SK-N-SH treated with all-trans-retinoic acid at 6 μM for 48 hours (cell line): ENCODE results near the gene MFSD6.

Experiments
- ATAC-seq: fragments of 200-7000 bp; cut with Tn5 transposase; 3 replicates; pipeline ENCODE4 v1.9.1; 2020; ENCODE audit warnings: mild to moderate bottlenecking, moderate library complexity
- ARNTL ChIP-seq: fragments of 450-650 bp; formaldehyde crosslinking; IDR thresholded peaks from 2 replicates; pipeline ENCODE4 v1.5.0; 2020; ENCODE audit warnings: low read depth, mild to moderate bottlenecking, moderate library complexity, borderline replicate concordance
- BACH2 ChIP-seq: fragments of 250-450 bp; sonication (Bioruptor Pico); IDR thresholded peaks from 2 replicates; pipeline ENCODE4 v1.9.0; 2021; ENCODE audit warnings: mild to moderate bottlenecking, borderline replicate concordance
- CSDC2 ChIP-seq: fragments of 250-450 bp; sonication (Bioruptor Pico); IDR thresholded peaks from 2 replicates; pipeline ENCODE4 v1.5.0; 2020; ENCODE audit warnings: mild to moderate bottlenecking, moderate library complexity
- ESRRG ChIP-seq: fragments of 250-450 bp; sonication (Bioruptor Pico); IDR thresholded peaks from 2 replicates; pipeline ENCODE4 v1.6.1; 2021; ENCODE audit warnings: mild to moderate bottlenecking
- GLIS3 ChIP-seq: fragments of 250-450 bp; sonication (Bioruptor Pico); IDR thresholded peaks from 2 replicates; pipeline ENCODE4 v1.5.0; 2020; ENCODE audit warnings: mild to moderate bottlenecking, moderate library complexity
- ISL1 ChIP-seq: fragments of 250-450 bp; sonication (Bioruptor Pico); IDR thresholded peaks from 2 replicates; pipeline ENCODE4 v2.1.2; 2022; ENCODE audit warnings: mild to moderate bottlenecking, moderate library complexity
- OSR1 ChIP-seq: fragments of 250-450 bp; sonication (Bioruptor Pico); IDR thresholded peaks from 2 replicates; pipeline ENCODE4 v1.8.0; 2022; ENCODE audit warnings: moderate library complexity, mild to moderate bottlenecking, inconsistent platforms
- PPARA ChIP-seq: fragments of 250-450 bp; sonication (Bioruptor Pico); IDR thresholded peaks from 2 replicates; pipeline ENCODE4 v1.5.0; 2020; ENCODE audit warnings: mild to moderate bottlenecking, borderline replicate concordance
- SNAI2 ChIP-seq: fragments of 250-450 bp; sonication (Bioruptor Pico); IDR thresholded peaks from 2 replicates; pipeline ENCODE4 v1.5.0; 2020; ENCODE audit warnings: mild to moderate bottlenecking, moderate library complexity
- TOX ChIP-seq: fragments of 250-450 bp; sonication (Bioruptor Pico); IDR thresholded peaks from 2 replicates; pipeline ENCODE4 v1.8.0; 2021; ENCODE audit warnings: mild to moderate bottlenecking, moderate library complexity, borderline replicate concordance
- ZC3H10 ChIP-seq: fragments of 250-450 bp; sonication (Bioruptor Pico); IDR thresholded peaks from 2 replicates; pipeline ENCODE4 v1.5.1; 2021; ENCODE audit warnings: mild to moderate bottlenecking, moderate library complexity
- ZFP3 ChIP-seq: fragments of 250-450 bp; sonication (Bioruptor Pico); IDR thresholded peaks from 2 replicates; pipeline ENCODE4 v1.5.0; 2020; ENCODE audit warnings: mild to moderate bottlenecking, moderate library complexity
- ZFP30 ChIP-seq: fragments of 450-650 bp; formaldehyde crosslinking; IDR thresholded peaks from 2 replicates; pipeline ENCODE4 v1.5.0; 2022; ENCODE audit warnings: mild to moderate bottlenecking, moderate library complexity
- ZNF565 ChIP-seq: fragments of 450-650 bp; formaldehyde crosslinking; conservative IDR thresholded peaks from 2 replicates; pipeline ENCODE4 v1.5.0; 2020; ENCODE audit warnings: low read depth, mild to moderate bottlenecking, moderate library complexity
- ZNF70 ChIP-seq: fragments of 450-650 bp; formaldehyde crosslinking; IDR thresholded peaks from 2 replicates; pipeline ENCODE4 v1.5.0; 2020; ENCODE audit warnings: mild to moderate bottlenecking, moderate library complexity
- ZNF8 ChIP-seq: fragments of 450-650 bp; formaldehyde crosslinking; IDR thresholded peaks from 2 replicates; pipeline ENCODE4 v1.5.0; 2020; ENCODE audit warnings: mild to moderate bottlenecking, moderate library complexity
- TF ChIP-seq, protein P1 (sequence below): fragments of 250-450 bp; sonication (Bioruptor Pico); IDR thresholded peaks from 2 replicates; pipeline ENCODE4 v1.5.1; 2021; ENCODE audit warnings: mild to moderate bottlenecking, moderate library complexity
- TF ChIP-seq, protein P2 (sequence below): fragments of 250-450 bp; sonication (Bioruptor Pico); IDR thresholded peaks from 2 replicates; pipeline ENCODE4 v1.5.0; 2020; ENCODE audit warnings: mild to moderate bottlenecking, moderate library complexity
- TF ChIP-seq, protein P3 (sequence below): fragments of 250-450 bp; sonication (Bioruptor Pico); IDR thresholded peaks from 2 replicates; pipeline ENCODE4 v1.5.1; 2020; ENCODE audit warnings: low read depth, mild to moderate bottlenecking, moderate library complexity
- TF ChIP-seq, protein P4 (sequence below): fragments of 250-450 bp; sonication (Bioruptor Pico); IDR thresholded peaks from 2 replicates; pipeline ENCODE4 v1.8.0; 2021; ENCODE audit warnings: low read depth, mild to moderate bottlenecking, moderate library complexity, borderline replicate concordance

MFSD6 gene

DNA sequence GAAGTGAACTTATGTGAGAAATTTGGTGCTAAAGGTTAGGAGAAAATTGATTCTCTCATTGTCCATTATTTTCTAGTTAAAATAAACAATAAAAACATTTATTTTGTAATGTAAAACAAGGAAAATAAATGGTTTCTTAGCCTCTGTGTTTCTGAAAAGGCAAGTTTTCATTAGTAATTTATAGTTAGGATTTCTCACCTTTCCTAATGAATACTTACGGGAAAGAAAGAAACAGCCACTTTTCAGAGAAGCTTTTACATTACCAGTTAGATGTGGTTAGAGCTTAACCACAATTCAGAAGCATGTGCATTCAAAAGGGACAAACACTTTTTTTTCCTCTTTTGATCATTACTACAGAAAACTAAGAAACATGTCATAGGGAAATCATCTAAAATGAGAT is 107.5 kb downstream of the MFSD6 start (continued):
- TF ChIP-seq, protein P1, sequence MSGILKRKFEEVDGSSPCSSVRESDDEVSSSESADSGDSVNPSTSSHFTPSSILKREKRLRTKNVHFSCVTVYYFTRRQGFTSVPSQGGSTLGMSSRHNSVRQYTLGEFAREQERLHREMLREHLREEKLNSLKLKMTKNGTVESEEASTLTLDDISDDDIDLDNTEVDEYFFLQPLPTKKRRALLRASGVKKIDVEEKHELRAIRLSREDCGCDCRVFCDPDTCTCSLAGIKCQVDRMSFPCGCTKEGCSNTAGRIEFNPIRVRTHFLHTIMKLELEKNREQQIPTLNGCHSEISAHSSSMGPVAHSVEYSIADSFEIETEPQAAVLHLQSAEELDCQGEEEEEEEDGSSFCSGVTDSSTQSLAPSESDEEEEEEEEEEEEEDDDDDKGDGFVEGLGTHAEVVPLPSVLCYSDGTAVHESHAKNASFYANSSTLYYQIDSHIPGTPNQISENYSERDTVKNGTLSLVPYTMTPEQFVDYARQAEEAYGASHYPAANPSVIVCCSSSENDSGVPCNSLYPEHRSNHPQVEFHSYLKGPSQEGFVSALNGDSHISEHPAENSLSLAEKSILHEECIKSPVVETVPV: no peak
- TF ChIP-seq, protein P2, sequence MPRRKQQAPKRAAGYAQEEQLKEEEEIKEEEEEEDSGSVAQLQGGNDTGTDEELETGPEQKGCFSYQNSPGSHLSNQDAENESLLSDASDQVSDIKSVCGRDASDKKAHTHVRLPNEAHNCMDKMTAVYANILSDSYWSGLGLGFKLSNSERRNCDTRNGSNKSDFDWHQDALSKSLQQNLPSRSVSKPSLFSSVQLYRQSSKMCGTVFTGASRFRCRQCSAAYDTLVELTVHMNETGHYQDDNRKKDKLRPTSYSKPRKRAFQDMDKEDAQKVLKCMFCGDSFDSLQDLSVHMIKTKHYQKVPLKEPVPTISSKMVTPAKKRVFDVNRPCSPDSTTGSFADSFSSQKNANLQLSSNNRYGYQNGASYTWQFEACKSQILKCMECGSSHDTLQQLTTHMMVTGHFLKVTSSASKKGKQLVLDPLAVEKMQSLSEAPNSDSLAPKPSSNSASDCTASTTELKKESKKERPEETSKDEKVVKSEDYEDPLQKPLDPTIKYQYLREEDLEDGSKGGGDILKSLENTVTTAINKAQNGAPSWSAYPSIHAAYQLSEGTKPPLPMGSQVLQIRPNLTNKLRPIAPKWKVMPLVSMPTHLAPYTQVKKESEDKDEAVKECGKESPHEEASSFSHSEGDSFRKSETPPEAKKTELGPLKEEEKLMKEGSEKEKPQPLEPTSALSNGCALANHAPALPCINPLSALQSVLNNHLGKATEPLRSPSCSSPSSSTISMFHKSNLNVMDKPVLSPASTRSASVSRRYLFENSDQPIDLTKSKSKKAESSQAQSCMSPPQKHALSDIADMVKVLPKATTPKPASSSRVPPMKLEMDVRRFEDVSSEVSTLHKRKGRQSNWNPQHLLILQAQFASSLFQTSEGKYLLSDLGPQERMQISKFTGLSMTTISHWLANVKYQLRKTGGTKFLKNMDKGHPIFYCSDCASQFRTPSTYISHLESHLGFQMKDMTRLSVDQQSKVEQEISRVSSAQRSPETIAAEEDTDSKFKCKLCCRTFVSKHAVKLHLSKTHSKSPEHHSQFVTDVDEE: no peak
- no peak for TF ChIP-seq PPARA (CRISPR knock-in tag)
- no peak for TF ChIP-seq ISL1 (CRISPR knock-in tag)
- no peak for TF ChIP-seq ARNTL (CRISPR knock-in tag)
- no peak for TF ChIP-seq CSDC2 (CRISPR knock-in tag)
- TF ChIP-seq ESRRG (CRISPR knock-in tag): no peak
- TF ChIP-seq ZFP30 (CRISPR knock-in tag): no peak
- no peak for TF ChIP-seq BACH2 (CRISPR knock-in tag)

DNA sequence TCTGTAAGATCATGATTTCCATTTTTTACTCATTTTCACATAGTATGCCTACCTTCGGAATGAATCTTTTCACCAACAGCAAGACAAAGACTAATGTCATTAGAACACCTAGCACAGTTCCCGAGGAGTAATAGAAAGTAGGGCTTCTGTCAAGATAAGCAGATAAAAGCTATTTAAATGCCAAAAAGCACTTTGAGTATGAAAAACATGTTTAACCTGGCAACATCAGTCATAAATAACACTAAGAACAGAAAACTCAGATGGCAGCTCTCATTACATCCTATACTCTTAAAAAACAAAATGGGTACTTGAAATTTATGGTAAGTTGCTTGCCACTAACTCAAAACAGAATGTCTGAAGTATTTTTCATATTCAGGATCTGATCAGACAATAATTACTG is 109.3 kb downstream of the MFSD6 start:
- no peak for ATAC-seq
- peak; percentile 89 for TF ChIP-seq ISL1 (CRISPR knock-in tag)
- TF ChIP-seq ZNF8 (CRISPR knock-in tag): no peak
- TF ChIP-seq, all 23 proteins: peak for 1

DNA sequence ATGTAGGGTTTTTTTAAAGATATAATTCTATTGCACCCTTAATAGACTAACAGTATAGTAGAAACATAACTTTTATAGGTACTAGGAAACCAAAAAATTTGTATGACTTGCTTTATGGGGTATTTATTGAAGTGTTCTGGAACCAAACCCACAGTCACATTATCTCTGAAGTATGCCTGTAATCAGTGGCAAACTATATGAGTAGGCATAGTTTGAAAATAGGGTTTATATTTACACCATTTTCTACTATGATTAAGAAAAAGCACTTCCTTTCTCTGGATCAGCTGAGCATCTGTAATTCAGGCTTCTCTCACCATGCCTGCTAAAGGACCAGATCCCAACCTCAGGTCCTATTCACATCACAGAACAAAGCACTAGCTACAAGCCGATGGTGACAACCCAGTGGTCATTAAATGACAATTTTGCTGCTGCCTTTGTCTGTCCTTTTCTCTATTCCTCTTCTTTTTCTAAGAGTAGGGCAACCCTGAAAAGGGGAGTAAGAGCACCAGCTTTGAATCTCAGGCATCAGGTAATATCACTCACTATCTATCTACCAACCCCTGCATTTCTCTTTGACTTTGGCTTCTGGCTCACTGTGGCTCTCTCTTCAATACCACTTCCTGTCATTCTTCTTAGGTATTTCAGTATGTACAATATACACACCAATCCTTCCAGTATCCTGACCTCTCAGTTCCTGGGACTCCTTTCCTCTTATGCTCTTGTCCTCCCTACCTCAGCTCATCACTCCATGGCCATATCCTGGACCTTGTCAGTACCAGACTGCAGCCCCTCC is 112.0 kb downstream of the MFSD6 start:
- TF ChIP-seq GLIS3: no peak
- TF ChIP-seq ZNF70 (CRISPR knock-in tag): no peak
- TF ChIP-seq ISL1 (CRISPR knock-in tag): no peak
- TF ChIP-seq ZNF8 (CRISPR knock-in tag): no peak
- TF ChIP-seq CSDC2 (CRISPR knock-in tag): no peak
- no peak for TF ChIP-seq SNAI2 (CRISPR knock-in tag)
- no peak for TF ChIP-seq ARNTL (CRISPR knock-in tag)
- no peak for TF ChIP-seq BACH2 (CRISPR knock-in tag)
- TF ChIP-seq, protein P3, sequence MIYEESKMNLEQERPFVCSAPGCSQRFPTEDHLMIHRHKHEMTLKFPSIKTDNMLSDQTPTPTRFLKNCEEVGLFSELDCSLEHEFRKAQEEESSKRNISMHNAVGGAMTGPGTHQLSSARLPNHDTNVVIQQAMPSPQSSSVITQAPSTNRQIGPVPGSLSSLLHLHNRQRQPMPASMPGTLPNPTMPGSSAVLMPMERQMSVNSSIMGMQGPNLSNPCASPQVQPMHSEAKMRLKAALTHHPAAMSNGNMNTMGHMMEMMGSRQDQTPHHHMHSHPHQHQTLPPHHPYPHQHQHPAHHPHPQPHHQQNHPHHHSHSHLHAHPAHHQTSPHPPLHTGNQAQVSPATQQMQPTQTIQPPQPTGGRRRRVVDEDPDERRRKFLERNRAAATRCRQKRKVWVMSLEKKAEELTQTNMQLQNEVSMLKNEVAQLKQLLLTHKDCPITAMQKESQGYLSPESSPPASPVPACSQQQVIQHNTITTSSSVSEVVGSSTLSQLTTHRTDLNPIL: no peak
- no peak for TF ChIP-seq ZFP3
- TF ChIP-seq, protein P4, sequence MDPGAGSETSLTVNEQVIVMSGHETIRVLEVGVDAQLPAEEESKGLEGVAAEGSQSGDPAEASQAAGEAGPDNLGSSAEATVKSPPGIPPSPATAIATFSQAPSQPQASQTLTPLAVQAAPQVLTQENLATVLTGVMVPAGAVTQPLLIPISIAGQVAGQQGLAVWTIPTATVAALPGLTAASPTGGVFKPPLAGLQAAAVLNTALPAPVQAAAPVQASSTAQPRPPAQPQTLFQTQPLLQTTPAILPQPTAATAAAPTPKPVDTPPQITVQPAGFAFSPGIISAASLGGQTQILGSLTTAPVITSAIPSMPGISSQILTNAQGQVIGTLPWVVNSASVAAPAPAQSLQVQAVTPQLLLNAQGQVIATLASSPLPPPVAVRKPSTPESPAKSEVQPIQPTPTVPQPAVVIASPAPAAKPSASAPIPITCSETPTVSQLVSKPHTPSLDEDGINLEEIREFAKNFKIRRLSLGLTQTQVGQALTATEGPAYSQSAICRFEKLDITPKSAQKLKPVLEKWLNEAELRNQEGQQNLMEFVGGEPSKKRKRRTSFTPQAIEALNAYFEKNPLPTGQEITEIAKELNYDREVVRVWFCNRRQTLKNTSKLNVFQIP (CRISPR knock-in tag): no peak
- no peak for TF ChIP-seq ZFP30 (CRISPR knock-in tag)
- TF ChIP-seq TOX: no peak
- TF ChIP-seq, protein P1: no peak
- no peak for TF ChIP-seq OSR1 (CRISPR knock-in tag)
- no peak for TF ChIP-seq PPARA (CRISPR knock-in tag)
- TF ChIP-seq, all 23 proteins: peak for 0
- no peak for ATAC-seq

DNA sequence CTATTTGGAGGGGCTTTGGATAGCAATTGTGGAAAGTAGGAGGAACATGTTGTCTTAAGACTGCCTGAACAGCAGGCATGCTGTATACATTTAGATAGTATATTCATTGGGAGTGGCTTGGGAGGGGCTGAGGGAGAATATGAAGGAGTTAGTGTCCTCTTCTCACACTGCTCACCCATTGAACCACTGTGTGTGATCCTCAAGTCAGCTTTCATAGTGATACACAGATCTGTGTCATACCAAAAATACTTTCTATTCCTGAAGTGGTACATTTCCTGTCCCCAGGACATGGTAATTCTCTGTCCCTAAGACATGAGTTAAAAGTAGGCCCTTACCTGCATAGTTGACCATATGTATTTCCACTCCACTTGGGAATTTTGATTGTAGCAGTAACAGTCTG is 116.8 kb downstream of the MFSD6 start:
- no peak for ATAC-seq
- TF ChIP-seq ZC3H10: no peak
- no peak for TF ChIP-seq BACH2 (CRISPR knock-in tag)
- no peak for TF ChIP-seq SNAI2 (CRISPR knock-in tag)
- TF ChIP-seq ISL1 (CRISPR knock-in tag): no peak
- no peak for TF ChIP-seq ZFP30 (CRISPR knock-in tag)
- TF ChIP-seq TOX: no peak
- no peak for TF ChIP-seq PPARA (CRISPR knock-in tag)
- TF ChIP-seq ESRRG (CRISPR knock-in tag): no peak
- TF ChIP-seq ZNF565 (CRISPR knock-in tag): no peak
- TF ChIP-seq, protein P1: no peak
- TF ChIP-seq ZNF8 (CRISPR knock-in tag): no peak
- TF ChIP-seq ZNF70 (CRISPR knock-in tag): no peak
- no peak for TF ChIP-seq OSR1 (CRISPR knock-in tag)
- TF ChIP-seq, protein P4 (CRISPR knock-in tag): no peak
- no peak for TF ChIP-seq GLIS3
- no peak for TF ChIP-seq CSDC2 (CRISPR knock-in tag)
